Measurements from ENCODE around the gene ZNF536.

GRCh38 chr19:30334841-30335240 is 37.3 kb upstream of the ZNF536 start:
- TF ChIP-seq, protein P1, sequence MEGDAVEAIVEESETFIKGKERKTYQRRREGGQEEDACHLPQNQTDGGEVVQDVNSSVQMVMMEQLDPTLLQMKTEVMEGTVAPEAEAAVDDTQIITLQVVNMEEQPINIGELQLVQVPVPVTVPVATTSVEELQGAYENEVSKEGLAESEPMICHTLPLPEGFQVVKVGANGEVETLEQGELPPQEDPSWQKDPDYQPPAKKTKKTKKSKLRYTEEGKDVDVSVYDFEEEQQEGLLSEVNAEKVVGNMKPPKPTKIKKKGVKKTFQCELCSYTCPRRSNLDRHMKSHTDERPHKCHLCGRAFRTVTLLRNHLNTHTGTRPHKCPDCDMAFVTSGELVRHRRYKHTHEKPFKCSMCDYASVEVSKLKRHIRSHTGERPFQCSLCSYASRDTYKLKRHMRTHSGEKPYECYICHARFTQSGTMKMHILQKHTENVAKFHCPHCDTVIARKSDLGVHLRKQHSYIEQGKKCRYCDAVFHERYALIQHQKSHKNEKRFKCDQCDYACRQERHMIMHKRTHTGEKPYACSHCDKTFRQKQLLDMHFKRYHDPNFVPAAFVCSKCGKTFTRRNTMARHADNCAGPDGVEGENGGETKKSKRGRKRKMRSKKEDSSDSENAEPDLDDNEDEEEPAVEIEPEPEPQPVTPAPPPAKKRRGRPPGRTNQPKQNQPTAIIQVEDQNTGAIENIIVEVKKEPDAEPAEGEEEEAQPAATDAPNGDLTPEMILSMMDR (optimal IDR thresholded peaks at IDR 0.05 in 1 of 3, IDR thresholded peaks at IDR 0.05 in 1 of 3, conservative IDR thresholded peaks at IDR 0.05 in 1 of 3; ENCODE audit: extremely low read depth in 1 of 3, insufficient read depth in 2 of 3, low read length in 3 of 3), result no peak
- no peak for TF ChIP-seq EZH2 (IDR thresholded peaks at IDR 0.05; ENCODE audit: low read length)

Data from keratinocyte (primary cell).